Gastroesophageal sphincter (tissue), 3 donors: ENCODE data around the gene KLHL29.

Experiments
- CTCF ChIP-seq, 4 experiments: fragments of 200-600 bp in 2 of 4; fragments of 450-650 bp in 2 of 4; sonication (generic) in 1 of 4; IDR thresholded peaks; one replicate each; pipeline ENCODE4 v1.5.1; 2017 to 2019; ENCODE audit warnings: antibody characterized with exemption in 4 of 4, mild to moderate bottlenecking in 2 of 4, moderate library complexity in 2 of 4
- EP300 ChIP-seq: sonication (generic); formaldehyde crosslinking; IDR thresholded peaks from one replicate; pipeline ENCODE4 v1.6.1; 2017; ENCODE audit warnings: antibody characterized with exemption, mild to moderate bottlenecking
- POLR2A ChIP-seq, 2 donors: fragments of 450-650 bp; IDR thresholded peaks; one replicate each; pipeline ENCODE4 v1.6.1; 2017; ENCODE audit warnings: antibody characterized with exemption in 2 of 2, mild to moderate bottlenecking in 2 of 2, moderate library complexity in 1 of 2
- POLR2AphosphoS5 ChIP-seq: sonication (generic); formaldehyde crosslinking; IDR thresholded peaks from one replicate; pipeline ENCODE4 v1.6.1; 2017; ENCODE audit warnings: antibody characterized with exemption

- TF ChIP-seq CTCF (IDR thresholded peaks at IDR 0.05) (no peak), POLR2A (IDR thresholded peaks at IDR 0.05) (no peak), EP300 (no peak), POLR2AphosphoS5 (no peak)
Measured at GRCh38 chr2:23397478-23397877, 12.5 kb downstream of the KLHL29 start.
